HCT116 (cell line): ENCODE data around the gene GDF2. TPM values are rescaled to one million over a fixed set of nuclear protein-coding genes. Genes with fewer than 3 reads are reported as not detected.

Source experiments
- ATAC-seq: fragments of 200-7000 bp; cut with Tn5 transposase; 2 replicates; pipeline ENCODE4 v1.9.1; 2020; ENCODE audit warnings: mild to moderate bottlenecking, moderate library complexity
- BruUV-seq: library from RNA; stranded (reverse); fragments of 400-500 nt; replicated peaks from 2 replicates; lab custom pipeline; 2021; lab: Mats Ljungman, UMichigan
- CTCF ChIA-PET: fragments of 300-600 bp; sonication (Branson Sonifier 250); formaldehyde crosslinking; loops from one replicate; lab custom pipeline; 2021; ENCODE audit warnings: antibody characterized with exemption; lab: Charles Lee
- POLR2A ChIA-PET: fragments of 300-600, 350-600 bp; sonication (Branson Sonifier 250); formaldehyde crosslinking; loops from one replicate; lab custom pipeline; 2021; ENCODE audit warnings: antibody characterized with exemption; lab: Charles Lee
- RAD21 ChIA-PET, 2 experiments: fragments of 300-600 bp; sonication (Branson Sonifier 250); formaldehyde crosslinking; loops; one replicate each; lab custom pipeline; 2023; ENCODE audit warnings: low total read pairs in 2 of 2; ENCODE audit not compliant: uncharacterized antibody in 2 of 2, unreplicated experiment in 2 of 2, low non-redundant PET in 1 of 2; lab: Charles Lee
- DNase-seq: peaks from one replicate; pipeline ENCODE4 v3.0.0-alpha.2; 2010; ENCODE audit warnings: low read depth, low spot score
- H2AFZ ChIP-seq: fragments of 200-600 bp; shearing (Covaris generic), sonication (generic); 2 replicates; pipeline ENCODE4 v1.6.1; 2017; ENCODE audit warnings: low read depth, mixed run types, mixed read lengths, antibody characterized with exemption, low read length; ENCODE audit not compliant: poor library complexity, severe bottlenecking
- H3K27ac ChIP-seq: 2 replicates; pipeline ENCODE4 v1.5.1; 2012; ENCODE audit warnings: low read depth, low read length
- H3K27me3 ChIP-seq: fragments of 200-600 bp; sonication (generic); 2 replicates; pipeline ENCODE4 v1.6.1; 2016; ENCODE audit warnings: mixed run types, low read length, mixed read lengths; ENCODE audit not compliant: insufficient read depth
- H3K36me3 ChIP-seq, 2 experiments: fragments of 200-500 bp in 1 of 2; fragments of 200-600 bp in 1 of 2; sonication (Bioruptor generic) in 1 of 2; sonication (generic) in 1 of 2; 2 replicates each; pipeline versions ENCODE4 v1.5.1 to v1.6.1; 2014 to 2016; ENCODE audit warnings: low read length in 2 of 2, inconsistent platforms in 1 of 2, mixed read lengths in 1 of 2, mixed run types in 1 of 2; ENCODE audit not compliant: insufficient read depth in 2 of 2, control insufficient read depth in 1 of 2
- H3K4me1 ChIP-seq, 2 experiments: fragments of 200-600 bp in 1 of 2; sonication (generic) in 1 of 2; 2 replicates each; pipeline versions ENCODE4 v1.5.1 to v1.6.1; 2012 to 2017; ENCODE audit warnings: low read length in 2 of 2, inconsistent platforms in 1 of 2, mild to moderate bottlenecking in 1 of 2, mixed read lengths in 1 of 2, mixed run types in 1 of 2, moderate library complexity in 1 of 2; ENCODE audit not compliant: insufficient read depth in 2 of 2, control insufficient read depth in 1 of 2
- H3K4me2 ChIP-seq: fragments of 200-600 bp; sonication (generic); 2 replicates; pipeline ENCODE4 v1.6.1; 2017; ENCODE audit warnings: mixed run types, low read length, mixed read lengths
- H3K4me3 ChIP-seq, 2 experiments: fragments of 200-600 bp in 1 of 2; sonication (generic) in 1 of 2; replicated peaks in 1 of 2; 2 replicates each; pipeline ENCODE4 v1.5.1; 2011 to 2016; ENCODE audit warnings: low read length in 2 of 2, control low read depth in 1 of 2, low read depth in 1 of 2, mild to moderate bottlenecking in 1 of 2, mixed read lengths in 1 of 2, mixed run types in 1 of 2
- H3K79me2 ChIP-seq: fragments of 200-600 bp; sonication (generic); 2 replicates; pipeline ENCODE4 v1.6.1; 2017; ENCODE audit warnings: mild to moderate bottlenecking, mixed run types, low read length, moderate library complexity, mixed read lengths; ENCODE audit not compliant: insufficient read depth
- H3K9ac ChIP-seq: fragments of 200-600 bp; sonication (generic); 2 replicates; pipeline ENCODE4 v1.6.1; 2016; ENCODE audit warnings: low read length, mixed read lengths
- H3K9me2 ChIP-seq: fragments of 200-600 bp; sonication (generic), shearing (Covaris generic); 2 replicates; pipeline ENCODE4 v1.6.1; 2017; ENCODE audit warnings: mixed run types, mild to moderate bottlenecking, moderate library complexity; ENCODE audit not compliant: insufficient read depth
- H3K9me3 ChIP-seq, 2 experiments: fragments of 200-500 bp in 1 of 2; fragments of 200-600 bp in 1 of 2; sonication (Bioruptor generic) in 1 of 2; sonication (generic) in 1 of 2; 2 replicates each; pipeline ENCODE4 v1.6.1; 2014 to 2017; ENCODE audit warnings: low read length in 2 of 2, mixed read lengths in 2 of 2, inconsistent platforms in 1 of 2, low read depth in 1 of 2, mild to moderate bottlenecking in 1 of 2, mixed run types in 1 of 2, moderate library complexity in 1 of 2; ENCODE audit not compliant: control insufficient read depth in 1 of 2, insufficient read depth in 1 of 2
- H4K20me1 ChIP-seq: fragments of 200-600 bp; sonication (generic), shearing (Covaris generic); 2 replicates; pipeline ENCODE4 v1.6.1; 2017; ENCODE audit warnings: mixed run types, mild to moderate bottlenecking, moderate library complexity; ENCODE audit not compliant: insufficient read depth
- CBX3 ChIP-seq: IDR thresholded peaks from 2 replicates; pipeline ENCODE4 v1.6.1; 2012; ENCODE audit warnings: low read depth
- CEBPB ChIP-seq: IDR thresholded peaks from 2 replicates; pipeline ENCODE4 v1.6.1; 2012; ENCODE audit warnings: low read depth
- EGR1 ChIP-seq: IDR thresholded peaks from 2 replicates; pipeline ENCODE4 v1.6.1; 2012; ENCODE audit warnings: low read depth
- ELF1 ChIP-seq: IDR thresholded peaks from 2 replicates; pipeline ENCODE4 v1.6.1; 2012; ENCODE audit warnings: low read depth, borderline replicate concordance
- EZH2 ChIP-seq: fragments of 200-600 bp; sonication (generic); IDR thresholded peaks from 2 replicates; pipeline ENCODE4 v1.6.1; 2017; ENCODE audit warnings: antibody characterized with exemption, mixed run types
- EZH2phosphoT487 ChIP-seq: fragments of 200-600 bp; IDR thresholded peaks from 2 replicates; pipeline ENCODE4 v1.6.1; 2018; ENCODE audit warnings: antibody characterized with exemption, borderline replicate concordance
- FOSL1 ChIP-seq: IDR thresholded peaks from 2 replicates; pipeline ENCODE4 v1.6.1; 2012; ENCODE audit warnings: low read depth
- JUND ChIP-seq: IDR thresholded peaks from 2 replicates; pipeline ENCODE4 v1.6.1; 2012
- MAX ChIP-seq: IDR thresholded peaks from 2 replicates; pipeline ENCODE4 v1.6.1; 2012
- POLR2A ChIP-seq: IDR thresholded peaks from 2 replicates; pipeline ENCODE4 v1.7.0; 2011; ENCODE audit warnings: borderline replicate concordance; ENCODE audit not compliant: insufficient read depth, insufficient read length; ENCODE audit errors: extremely low read depth
- POLR2AphosphoS5 ChIP-seq: IDR thresholded peaks from 2 replicates; pipeline ENCODE4 v1.6.1; 2011; ENCODE audit warnings: mild to moderate bottlenecking, low read depth, low read length, moderate library complexity
- SIN3A ChIP-seq: IDR thresholded peaks from 2 replicates; pipeline ENCODE4 v1.6.1; 2012; ENCODE audit warnings: low read depth
- SP1 ChIP-seq: IDR thresholded peaks from 2 replicates; pipeline ENCODE4 v1.6.1; 2012; ENCODE audit warnings: low read depth
- SRF ChIP-seq: IDR thresholded peaks from 2 replicates; pipeline ENCODE4 v1.6.1; 2012; ENCODE audit warnings: low read depth
- TCF7L2 ChIP-seq: IDR thresholded peaks from 2 replicates; pipeline ENCODE4 v1.7.0; 2011; ENCODE audit warnings: borderline replicate concordance, inconsistent platforms; ENCODE audit not compliant: insufficient read depth, insufficient read length; ENCODE audit errors: extremely low read depth
- YY1 ChIP-seq: IDR thresholded peaks from 2 replicates; pipeline ENCODE4 v1.6.1; 2011; ENCODE audit warnings: low read length, low read depth, moderate library complexity, mild to moderate bottlenecking; ENCODE audit not compliant: insufficient replicate concordance; ENCODE audit errors: extremely low read depth
- ZFX ChIP-seq: fragments of 450-650 bp; IDR thresholded peaks from 2 replicates; pipeline ENCODE4 v1.6.1; 2017
- intact Hi-C: fragments of 100-400 bp; cut with micrococcal nuclease; formaldehyde crosslinking; loops from 2 replicates; pipeline ENCODE4 v1.10.0; 2022
- total RNA-seq: library from RNA; stranded (reverse); gene quantifications from one replicate; pipeline ENCODE4 v1.2.1, GENCODE V29; 2021; ENCODE audit not compliant: unreplicated experiment
- TF ChIP-seq, protein P1 (sequence below): IDR thresholded peaks from 2 replicates; pipeline ENCODE4 v1.6.1; 2012
- TF ChIP-seq, protein P2 (sequence below): IDR thresholded peaks from 2 replicates; pipeline ENCODE4 v1.6.1; 2011; ENCODE audit warnings: mild to moderate bottlenecking, low read length, moderate library complexity; ENCODE audit not compliant: insufficient replicate concordance; ENCODE audit errors: extremely low read depth
- TF ChIP-seq, protein P3 (sequence below): IDR thresholded peaks from 2 replicates; pipeline ENCODE4 v1.6.1; 2012; ENCODE audit warnings: low read depth

Gene GDF2
- total RNA-seq, 1 experiment from 2014 or later, result not detected

- Histone ChIP-seq H3K4me1 (no peaks in the 10 kb centered on the region), H4K20me1 (no peaks in the 10 kb centered on the region), H3K4me3 (no peak overlapping the region), H3K27me3 (no peaks in the 10 kb centered on the region), H2AFZ (no peak overlapping the region), H3K9ac (no peak overlapping the region), H3K9me2 (no peaks in the 10 kb centered on the region), H3K36me3 (no peaks in the 10 kb centered on the region), H3K27ac (no peak overlapping the region), H3K79me2 (no peaks in the 10 kb centered on the region), H3K9me3 (no peaks in the 10 kb centered on the region), H3K4me2 (no peak overlapping the region)
- ATAC-seq (no peak), DNase-seq (no peak)
- BruUV-seq, result no TSS peak
- POLR2A ChIA-PET, result no interaction called here
- no peak for TF ChIP-seq JUND
- no peak for TF ChIP-seq YY1
- TF ChIP-seq POLR2A, result no peak
- TF ChIP-seq, protein P1, sequence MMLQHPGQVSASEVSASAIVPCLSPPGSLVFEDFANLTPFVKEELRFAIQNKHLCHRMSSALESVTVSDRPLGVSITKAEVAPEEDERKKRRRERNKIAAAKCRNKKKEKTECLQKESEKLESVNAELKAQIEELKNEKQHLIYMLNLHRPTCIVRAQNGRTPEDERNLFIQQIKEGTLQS, result no peak
- TF ChIP-seq CBX3, result no peak
- no peak for TF ChIP-seq EZH2
- no peak for TF ChIP-seq SP1
- TF ChIP-seq FOSL1, result no peak
- no peak for TF ChIP-seq ZFX
- no peak for TF ChIP-seq EZH2phosphoT487
- no peak for TF ChIP-seq SRF
- no peak for TF ChIP-seq TCF7L2
- no peak for TF ChIP-seq POLR2AphosphoS5
- no peak for TF ChIP-seq CEBPB
- no peak for TF ChIP-seq MAX
- TF ChIP-seq SIN3A, result no peak
- TF ChIP-seq EGR1, result no peak
- TF ChIP-seq, protein P2, sequence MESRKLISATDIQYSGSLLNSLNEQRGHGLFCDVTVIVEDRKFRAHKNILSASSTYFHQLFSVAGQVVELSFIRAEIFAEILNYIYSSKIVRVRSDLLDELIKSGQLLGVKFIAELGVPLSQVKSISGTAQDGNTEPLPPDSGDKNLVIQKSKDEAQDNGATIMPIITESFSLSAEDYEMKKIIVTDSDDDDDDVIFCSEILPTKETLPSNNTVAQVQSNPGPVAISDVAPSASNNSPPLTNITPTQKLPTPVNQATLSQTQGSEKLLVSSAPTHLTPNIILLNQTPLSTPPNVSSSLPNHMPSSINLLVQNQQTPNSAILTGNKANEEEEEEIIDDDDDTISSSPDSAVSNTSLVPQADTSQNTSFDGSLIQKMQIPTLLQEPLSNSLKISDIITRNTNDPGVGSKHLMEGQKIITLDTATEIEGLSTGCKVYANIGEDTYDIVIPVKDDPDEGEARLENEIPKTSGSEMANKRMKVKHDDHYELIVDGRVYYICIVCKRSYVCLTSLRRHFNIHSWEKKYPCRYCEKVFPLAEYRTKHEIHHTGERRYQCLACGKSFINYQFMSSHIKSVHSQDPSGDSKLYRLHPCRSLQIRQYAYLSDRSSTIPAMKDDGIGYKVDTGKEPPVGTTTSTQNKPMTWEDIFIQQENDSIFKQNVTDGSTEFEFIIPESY, result no peak
- no peak for TF ChIP-seq ELF1
- TF ChIP-seq, protein P3, sequence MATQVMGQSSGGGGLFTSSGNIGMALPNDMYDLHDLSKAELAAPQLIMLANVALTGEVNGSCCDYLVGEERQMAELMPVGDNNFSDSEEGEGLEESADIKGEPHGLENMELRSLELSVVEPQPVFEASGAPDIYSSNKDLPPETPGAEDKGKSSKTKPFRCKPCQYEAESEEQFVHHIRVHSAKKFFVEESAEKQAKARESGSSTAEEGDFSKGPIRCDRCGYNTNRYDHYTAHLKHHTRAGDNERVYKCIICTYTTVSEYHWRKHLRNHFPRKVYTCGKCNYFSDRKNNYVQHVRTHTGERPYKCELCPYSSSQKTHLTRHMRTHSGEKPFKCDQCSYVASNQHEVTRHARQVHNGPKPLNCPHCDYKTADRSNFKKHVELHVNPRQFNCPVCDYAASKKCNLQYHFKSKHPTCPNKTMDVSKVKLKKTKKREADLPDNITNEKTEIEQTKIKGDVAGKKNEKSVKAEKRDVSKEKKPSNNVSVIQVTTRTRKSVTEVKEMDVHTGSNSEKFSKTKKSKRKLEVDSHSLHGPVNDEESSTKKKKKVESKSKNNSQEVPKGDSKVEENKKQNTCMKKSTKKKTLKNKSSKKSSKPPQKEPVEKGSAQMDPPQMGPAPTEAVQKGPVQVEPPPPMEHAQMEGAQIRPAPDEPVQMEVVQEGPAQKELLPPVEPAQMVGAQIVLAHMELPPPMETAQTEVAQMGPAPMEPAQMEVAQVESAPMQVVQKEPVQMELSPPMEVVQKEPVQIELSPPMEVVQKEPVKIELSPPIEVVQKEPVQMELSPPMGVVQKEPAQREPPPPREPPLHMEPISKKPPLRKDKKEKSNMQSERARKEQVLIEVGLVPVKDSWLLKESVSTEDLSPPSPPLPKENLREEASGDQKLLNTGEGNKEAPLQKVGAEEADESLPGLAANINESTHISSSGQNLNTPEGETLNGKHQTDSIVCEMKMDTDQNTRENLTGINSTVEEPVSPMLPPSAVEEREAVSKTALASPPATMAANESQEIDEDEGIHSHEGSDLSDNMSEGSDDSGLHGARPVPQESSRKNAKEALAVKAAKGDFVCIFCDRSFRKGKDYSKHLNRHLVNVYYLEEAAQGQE, result no peak
- RAD21 ChIA-PET, result no interaction called here
- intact Hi-C loops, result no loop called here
- CTCF ChIA-PET, result no interaction called here
Measured at GRCh38 chr10:47349941-47350371, 27.7 kb downstream of the GDF2 start.
